Esophagus muscularis mucosa (tissue), 4 donors: Measurements from ENCODE around the gene ARL2BP.

ENCODE experiments used
- CTCF ChIP-seq, 3 experiments: fragments of 200-600 bp in 2 of 3; fragments of 450-650 bp in 1 of 3; sonication (generic) in 2 of 3; IDR thresholded peaks; one replicate each; pipeline ENCODE4 v1.5.1; 2017 to 2019; ENCODE audit warnings: antibody characterized with exemption in 3 of 3, mild to moderate bottlenecking in 2 of 3, moderate library complexity in 1 of 3
- EP300 ChIP-seq: sonication (generic); formaldehyde crosslinking; IDR thresholded peaks from one replicate; pipeline ENCODE4 v1.6.1; 2017; ENCODE audit warnings: antibody characterized with exemption
- POLR2A ChIP-seq: fragments of 450-650 bp; IDR thresholded peaks from one replicate; pipeline ENCODE4 v1.6.1; 2017; ENCODE audit warnings: antibody characterized with exemption, moderate library complexity, mild to moderate bottlenecking, low read depth
- POLR2AphosphoS5 ChIP-seq, 2 donors: sonication (generic); formaldehyde crosslinking; IDR thresholded peaks; one replicate each; pipeline ENCODE4 v1.6.1; 2017; ENCODE audit warnings: antibody characterized with exemption in 2 of 2

GRCh38 chr16:57224651-57225335, 20.3 kb upstream of the ARL2BP start:
- TF ChIP-seq CTCF (IDR thresholded peaks at IDR 0.05) = no peak
- no peak for TF ChIP-seq EP300
- TF ChIP-seq POLR2AphosphoS5 (IDR thresholded peaks at IDR 0.05) = no peak
- TF ChIP-seq POLR2A = no peak
